Prostate gland (tissue), 2 donors: ENCODE measurements around the gene KHNYN. TPM values are rescaled to one million over a fixed set of nuclear protein-coding genes. Genes with fewer than 3 reads are reported as not detected.

Experiments used
- DNase-seq: peaks from one replicate; pipeline ENCODE4 v3.0.0-alpha.2; 2019; ENCODE audit warnings: low spot score
- H3K27ac ChIP-seq, 2 donors: fragments of 200-600 bp; sonication (generic); 2 replicates each; pipeline ENCODE4 v1.5.1; 2017 to 2019
- H3K27me3 ChIP-seq: fragments of 200-600 bp; sonication (generic); replicated peaks from 2 replicates; pipeline ENCODE4 v1.5.1; 2019; ENCODE audit not compliant: insufficient read depth
- H3K36me3 ChIP-seq, 2 donors: fragments of 200-600 bp; sonication (generic); 1 replicate in 1 of 2; 2 replicates in 1 of 2; pipeline versions ENCODE4 v1.5.1 to v1.8.1; 2017 to 2019
- H3K4me1 ChIP-seq: fragments of 200-600 bp; sonication (generic); replicated peaks from 2 replicates; pipeline ENCODE4 v1.5.1; 2019
- H3K4me3 ChIP-seq, 2 donors: fragments of 200-600 bp; sonication (generic); 2 replicates each; pipeline ENCODE4 v1.5.1; 2017 to 2019
- H3K9me3 ChIP-seq: fragments of 200-600 bp; sonication (generic); 2 replicates; pipeline ENCODE4 v1.5.1; 2017
- POLR2A ChIP-seq: fragments of 450-650 bp; IDR thresholded peaks from one replicate; pipeline ENCODE4 v1.6.1; 2016; ENCODE audit warnings: antibody characterized with exemption, mild to moderate bottlenecking
- POLR2AphosphoS5 ChIP-seq: sonication (generic); formaldehyde crosslinking; IDR thresholded peaks from one replicate; pipeline ENCODE4 v1.6.1; 2017; ENCODE audit warnings: antibody characterized with exemption
- WGBS: methylation state at CpG from one replicate; pipeline ENCODE4 v1.1.5; 2018; 5-methylcytosine and 5-hydroxymethylcytosine counted together
- intact Hi-C: fragments of 100-400 bp; cut with DNase I; formaldehyde crosslinking; loops from one replicate; pipeline ENCODE4 v1.14.2; 2022
- total RNA-seq, 2 donors: library from RNA; depleted of rRNA; stranded (reverse); fragments of >200 nt; gene quantifications; one replicate each; pipeline ENCODE4 v1.1.0, GENCODE V29; 2016
- TF ChIP-seq, protein P1 (sequence below), 4 experiments: fragments of 200-600 bp in 2 of 4; fragments of 450-650 bp in 2 of 4; sonication (generic) in 2 of 4; IDR thresholded peaks; 1 replicate in 3 of 4; 2 replicates in 1 of 4; pipeline ENCODE4 v1.5.1; 2016 to 2019; ENCODE audit warnings: antibody characterized with exemption in 4 of 4, mild to moderate bottlenecking in 2 of 4, moderate library complexity in 2 of 4

KHNYN gene
- total RNA-seq, 2 donors from 2014 or later: 57.0 to 91.2 TPM

- H3K4me1 ChIP-seq: no peaks in the 10 kb centered on the region
- TF ChIP-seq, protein P1, sequence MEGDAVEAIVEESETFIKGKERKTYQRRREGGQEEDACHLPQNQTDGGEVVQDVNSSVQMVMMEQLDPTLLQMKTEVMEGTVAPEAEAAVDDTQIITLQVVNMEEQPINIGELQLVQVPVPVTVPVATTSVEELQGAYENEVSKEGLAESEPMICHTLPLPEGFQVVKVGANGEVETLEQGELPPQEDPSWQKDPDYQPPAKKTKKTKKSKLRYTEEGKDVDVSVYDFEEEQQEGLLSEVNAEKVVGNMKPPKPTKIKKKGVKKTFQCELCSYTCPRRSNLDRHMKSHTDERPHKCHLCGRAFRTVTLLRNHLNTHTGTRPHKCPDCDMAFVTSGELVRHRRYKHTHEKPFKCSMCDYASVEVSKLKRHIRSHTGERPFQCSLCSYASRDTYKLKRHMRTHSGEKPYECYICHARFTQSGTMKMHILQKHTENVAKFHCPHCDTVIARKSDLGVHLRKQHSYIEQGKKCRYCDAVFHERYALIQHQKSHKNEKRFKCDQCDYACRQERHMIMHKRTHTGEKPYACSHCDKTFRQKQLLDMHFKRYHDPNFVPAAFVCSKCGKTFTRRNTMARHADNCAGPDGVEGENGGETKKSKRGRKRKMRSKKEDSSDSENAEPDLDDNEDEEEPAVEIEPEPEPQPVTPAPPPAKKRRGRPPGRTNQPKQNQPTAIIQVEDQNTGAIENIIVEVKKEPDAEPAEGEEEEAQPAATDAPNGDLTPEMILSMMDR (IDR thresholded peaks at IDR 0.05): no peak
- no peak for TF ChIP-seq POLR2AphosphoS5
- no peak for TF ChIP-seq POLR2A
- no peaks in the 10 kb centered on the region for H3K9me3 ChIP-seq
- no peaks in the 10 kb centered on the region for H3K36me3 ChIP-seq
- no peak overlapping the region for H3K4me3 ChIP-seq
- no peak for DNase-seq
- no peaks in the 10 kb centered on the region for H3K27me3 ChIP-seq
- 97% methylated on average over 10 of the region's 10 CpGs for WGBS
- H3K27ac ChIP-seq: no peak overlapping the region
- intact Hi-C loops: no loop called here
Measured at GRCh38 chr14:24409956-24410355, 19.8 kb upstream of the KHNYN start.

DNA sequence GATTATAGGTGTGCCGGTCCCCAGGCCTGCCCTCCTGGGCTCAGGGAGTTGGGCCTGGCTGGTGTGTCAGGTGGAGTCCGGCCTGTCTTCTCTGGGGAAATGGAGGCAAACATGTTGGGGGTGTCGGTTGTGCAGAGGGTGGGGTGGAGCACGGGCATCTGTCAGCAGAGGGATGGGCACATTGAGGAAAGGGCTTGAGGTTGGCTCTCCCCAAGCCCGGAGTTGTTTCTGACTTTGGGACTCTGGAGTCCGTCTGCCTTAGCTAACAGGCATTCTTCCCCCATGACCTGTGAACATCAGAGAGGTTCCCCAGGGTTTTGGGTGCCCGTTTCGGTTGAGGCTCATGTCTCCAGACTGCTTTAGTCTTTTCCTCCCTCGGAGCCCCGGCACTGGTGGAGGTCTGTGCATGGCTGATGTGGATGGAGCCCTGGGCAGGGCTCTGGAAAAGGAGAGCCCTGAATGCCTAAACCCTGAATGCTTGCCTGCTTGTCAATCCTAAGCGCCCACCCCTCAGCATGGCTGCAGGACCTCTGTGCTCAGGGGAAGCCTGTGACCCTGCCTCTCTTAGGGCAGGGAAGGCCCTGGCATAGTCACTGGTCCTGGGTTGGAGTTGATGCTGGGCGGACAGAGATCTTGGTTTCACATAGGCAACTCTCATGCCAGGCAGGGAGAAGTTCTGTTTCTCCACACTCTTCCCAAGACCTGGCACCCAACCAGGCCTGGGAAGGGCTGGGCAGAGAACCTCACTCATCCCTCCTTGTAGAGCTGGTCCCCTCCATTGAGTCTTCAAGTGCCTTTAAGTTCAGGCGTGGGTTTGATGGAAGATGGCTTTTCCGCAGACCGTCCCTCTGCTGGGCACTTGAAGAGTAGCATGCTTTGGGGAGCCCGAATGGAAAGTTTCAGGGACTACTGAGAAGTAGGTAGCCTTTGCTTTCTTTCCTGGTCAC is 18.0 kb upstream of the KHNYN start:
- TF ChIP-seq POLR2AphosphoS5 (no peak), POLR2A (no peak)
- TF ChIP-seq, protein P1 (IDR thresholded peaks at IDR 0.05): peak; percentile 24 to 71 (median 43)
- Histone ChIP-seq H3K4me1 (no peaks in the 10 kb centered on the region), H3K27ac (no peak overlapping the region), H3K27me3 (no peaks in the 10 kb centered on the region), H3K9me3 (no peaks in the 10 kb centered on the region), H3K36me3 (no peaks in the 10 kb centered on the region), H3K4me3 (no peak overlapping the region)
- intact Hi-C loops: no loop called here
- DNase-seq: no peak
- 67% methylated on average over 16 of the region's 16 CpGs for WGBS

DNA sequence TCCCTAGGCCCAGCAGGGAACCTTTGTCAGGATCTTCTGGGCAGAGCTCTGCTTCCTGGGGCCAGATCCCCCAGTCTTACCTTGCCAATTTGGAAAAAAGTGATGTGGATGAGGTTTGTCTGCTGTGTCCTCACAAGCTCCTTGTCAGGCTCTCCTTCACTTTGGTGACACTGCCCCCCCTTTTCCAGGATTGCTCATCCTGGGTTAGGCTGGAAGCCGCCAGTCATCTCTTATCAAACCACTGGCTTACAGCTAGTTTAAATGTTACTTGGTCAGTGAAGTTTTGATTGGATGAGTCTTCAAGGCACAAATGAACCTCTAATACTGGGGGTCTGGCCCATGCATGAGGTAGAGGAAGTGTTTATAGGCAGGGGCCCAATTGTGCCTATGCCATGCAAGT is 15.7 kb upstream of the KHNYN start:
- H3K27ac ChIP-seq: no peak overlapping the region
- WGBS: 93% methylated on average over 1 of the region's 1 CpG
- intact Hi-C loops: no loop called here
- no peak for TF ChIP-seq POLR2AphosphoS5
- TF ChIP-seq, protein P1 (IDR thresholded peaks at IDR 0.05): no peak
- no peak for TF ChIP-seq POLR2A
- no peaks in the 10 kb centered on the region for H3K9me3 ChIP-seq
- no peaks in the 10 kb centered on the region for H3K4me1 ChIP-seq
- no peaks in the 10 kb centered on the region for H3K36me3 ChIP-seq
- H3K4me3 ChIP-seq: no peak overlapping the region
- no peaks in the 10 kb centered on the region for H3K27me3 ChIP-seq
- no peak for DNase-seq

DNA sequence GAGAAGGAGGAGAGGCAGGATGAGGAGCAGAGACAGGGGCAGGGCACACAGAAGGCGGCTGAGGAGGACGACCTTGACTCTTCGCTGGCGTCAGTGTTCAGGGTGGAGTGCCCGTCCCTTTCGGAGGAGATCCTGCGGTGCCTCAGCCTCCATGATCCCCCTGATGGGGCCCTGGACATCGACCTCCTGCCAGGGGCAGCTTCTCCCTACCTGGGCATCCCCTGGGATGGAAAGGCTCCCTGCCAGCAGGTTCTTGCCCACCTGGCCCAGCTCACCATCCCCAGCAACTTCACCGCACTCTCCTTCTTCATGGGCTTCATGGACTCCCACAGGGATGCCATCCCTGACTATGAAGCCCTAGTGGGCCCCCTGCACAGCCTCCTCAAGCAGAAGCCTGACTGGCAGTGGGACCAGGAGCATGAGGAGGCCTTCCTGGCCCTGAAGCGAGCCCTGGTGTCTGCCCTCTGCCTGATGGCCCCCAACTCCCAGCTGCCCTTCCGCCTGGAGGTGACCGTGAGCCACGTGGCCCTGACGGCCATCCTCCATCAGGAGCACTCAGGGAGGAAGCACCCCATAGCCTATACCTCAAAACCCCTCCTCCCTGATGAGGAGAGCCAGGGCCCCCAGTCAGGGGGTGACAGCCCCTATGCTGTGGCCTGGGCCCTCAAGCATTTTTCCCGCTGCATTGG is 14.9 kb upstream of the KHNYN start:
- TF ChIP-seq POLR2A: no peak
- TF ChIP-seq, protein P1 (IDR thresholded peaks at IDR 0.05): no peak
- TF ChIP-seq POLR2AphosphoS5: no peak
- no peaks in the 10 kb centered on the region for H3K4me1 ChIP-seq
- H3K27me3 ChIP-seq: no peaks in the 10 kb centered on the region
- 88% methylated on average over 11 of the region's 15 CpGs for WGBS
- no peaks in the 10 kb centered on the region for H3K36me3 ChIP-seq
- DNase-seq: no peak
- intact Hi-C loops: no loop called here
- no peaks in the 10 kb centered on the region for H3K9me3 ChIP-seq
- no peak overlapping the region for H3K27ac ChIP-seq
- H3K4me3 ChIP-seq: no peak overlapping the region
